GM12878 (cell line): Measurements from ENCODE around the gene HERPUD1. TPM values are rescaled to one million over a fixed set of nuclear protein-coding genes. Genes with fewer than 3 reads are reported as not detected.
A peak's percentile ranks its signal among the peaks of the same experiment; 100 is the strongest.

Experiments used
- BACH1 ChIP-seq: fragments of 450-650 bp; IDR thresholded peaks from 2 replicates; pipeline ENCODE4 v1.6.1; 2017; ENCODE audit warnings: mild to moderate bottlenecking, borderline replicate concordance
- BRCA1 ChIP-seq: IDR thresholded peaks from 2 replicates; pipeline ENCODE4 v1.6.1; 2011; ENCODE audit warnings: low read depth, low read length, improper control_type of control experiment
- CBX5 ChIP-seq: sonication (generic); IDR thresholded peaks from 2 replicates; pipeline ENCODE4 v1.6.1; 2016; ENCODE audit warnings: low read depth, moderate library complexity, mild to moderate bottlenecking, inconsistent platforms
- E2F8 ChIP-seq: fragments of 450-650 bp; IDR thresholded peaks from 2 replicates; pipeline ENCODE4 v1.6.1; 2018; ENCODE audit warnings: mild to moderate bottlenecking, low read depth, moderate library complexity; ENCODE audit not compliant: partially characterized antibody
- EED ChIP-seq: sonication (generic); IDR thresholded peaks from 2 replicates; pipeline ENCODE4 v1.6.1; 2016; ENCODE audit warnings: antibody characterized with exemption, low read depth
- HDGF ChIP-seq: fragments of 450-650 bp; IDR thresholded peaks from 2 replicates; pipeline ENCODE4 v1.6.1; 2016; ENCODE audit warnings: antibody characterized with exemption
- LARP7 ChIP-seq: fragments of 450-650 bp; IDR thresholded peaks from 2 replicates; pipeline ENCODE4 v1.6.1; 2017; ENCODE audit warnings: mild to moderate bottlenecking
- MXI1 ChIP-seq: fragments of 150-350 bp; IDR thresholded peaks from 2 replicates; pipeline ENCODE4 v1.6.1; 2011; ENCODE audit warnings: low read depth, mild to moderate bottlenecking, inconsistent platforms, low read length, improper control_type of control experiment
- NR2C2 ChIP-seq: IDR thresholded peaks from 2 replicates; pipeline ENCODE4 v1.6.1; 2011; ENCODE audit warnings: borderline replicate concordance, low read depth; ENCODE audit not compliant: control insufficient read depth, insufficient read length
- PAX5 ChIP-seq: IDR thresholded peaks from 2 replicates; pipeline ENCODE4 v1.6.1; 2011; ENCODE audit warnings: low read depth, low read length, borderline replicate concordance
- RAD21 ChIP-seq: IDR thresholded peaks from 2 replicates; pipeline ENCODE4 v1.6.1; 2011; ENCODE audit warnings: mild to moderate bottlenecking, low read depth, low read length, moderate library complexity; ENCODE audit not compliant: insufficient read depth
- SMARCA5 ChIP-seq: fragments of 450-650 bp; IDR thresholded peaks from 2 replicates; pipeline ENCODE4 v1.6.1; 2017; ENCODE audit warnings: mild to moderate bottlenecking
- SP1 ChIP-seq: IDR thresholded peaks from one replicate; pipeline ENCODE4 v1.6.1; 2011; ENCODE audit warnings: low read depth, low read length
- SPI1 ChIP-seq: IDR thresholded peaks from 2 replicates; pipeline ENCODE4 v1.6.1; 2011; ENCODE audit warnings: low read depth, mild to moderate bottlenecking, low read length, moderate library complexity, borderline replicate concordance; ENCODE audit not compliant: insufficient read depth
- TARDBP ChIP-seq: IDR thresholded peaks from 2 replicates; pipeline ENCODE4 v1.6.1; 2016; ENCODE audit warnings: borderline replicate concordance
- TBL1XR1 ChIP-seq: IDR thresholded peaks from 2 replicates; pipeline ENCODE4 v1.6.1; 2012; ENCODE audit warnings: low read depth, low read length, improper control_type of control experiment
- YBX1 ChIP-seq: fragments of 450-650 bp; IDR thresholded peaks from 2 replicates; pipeline ENCODE4 v1.6.1; 2016; ENCODE audit warnings: antibody characterized with exemption
- YY1 ChIP-seq: IDR thresholded peaks from 2 replicates; pipeline ENCODE4 v1.6.1; 2011; ENCODE audit warnings: low read depth, mild to moderate bottlenecking, low read length
- ZNF207 ChIP-seq: fragments of 450-650 bp; IDR thresholded peaks from 2 replicates; pipeline ENCODE4 v1.6.1; 2014; ENCODE audit warnings: antibody characterized with exemption, mild to moderate bottlenecking, borderline replicate concordance
- ZNF217 ChIP-seq: fragments of 450-650 bp; IDR thresholded peaks from 2 replicates; pipeline ENCODE4 v1.6.1; 2017; ENCODE audit warnings: antibody characterized with exemption, mild to moderate bottlenecking
- ZNF384 ChIP-seq: IDR thresholded peaks from 2 replicates; pipeline ENCODE4 v1.6.1; 2012; ENCODE audit warnings: low read depth, mild to moderate bottlenecking, low read length, improper control_type of control experiment, borderline replicate concordance
- ZZZ3 ChIP-seq: IDR thresholded peaks from 2 replicates; pipeline ENCODE4 v1.6.1; 2011; ENCODE audit warnings: low read depth; ENCODE audit not compliant: control insufficient read depth, insufficient read length
- polyA plus RNA-seq, 11 experiments: library from polyadenylated mRNA; depleted of rRNA in 4 of 11; unstranded in 6 of 11; stranded (reverse) in 5 of 11; fragments of >200 nt; fragmentation: Nextera tagmentation in 4 of 11; fragmentation: Illumina TruSeq in 1 of 11; extraction: Ambion mirVana in 4 of 11; extraction: Trizol in 1 of 11; gene quantifications; 1 replicate in 1 of 11; 2 replicates in 10 of 11; pipeline versions ENCODE4 v1.2.1 to v1.2.3, GENCODE V29; 2011 to 2016; ENCODE audit warnings: inconsistent platforms in 2 of 11, missing spikeins in 2 of 11, low read depth in 1 of 11
- total RNA-seq, 4 experiments: library from RNA; depleted of rRNA in 3 of 4; stranded (reverse); fragments of >200 nt in 3 of 4; fragmentation: Illumina TruSeq in 1 of 4; extraction: Trizol in 1 of 4; gene quantifications; 2 replicates each; pipeline versions ENCODE4 v1.2.1 to v1.2.3, GENCODE V29; 2013 to 2021
- TF ChIP-seq, protein P1 (sequence below): IDR thresholded peaks from 2 replicates; pipeline ENCODE4 v1.6.1; 2011; ENCODE audit warnings: low read depth, mild to moderate bottlenecking, low read length, moderate library complexity, borderline replicate concordance; ENCODE audit errors: extremely low read depth
- TF ChIP-seq, protein P2 (sequence below): IDR thresholded peaks from 2 replicates; pipeline ENCODE4 v1.6.1; 2012; ENCODE audit warnings: low read depth, low read length, improper control_type of control experiment

The HERPUD1 gene
- total and polyA plus RNA-seq, 10 of the 15 experiments (the other 5 are each of a cell fraction or from before 2014, with no cell fraction given), result 32.6 to 212 (median 122) TPM

DNA sequence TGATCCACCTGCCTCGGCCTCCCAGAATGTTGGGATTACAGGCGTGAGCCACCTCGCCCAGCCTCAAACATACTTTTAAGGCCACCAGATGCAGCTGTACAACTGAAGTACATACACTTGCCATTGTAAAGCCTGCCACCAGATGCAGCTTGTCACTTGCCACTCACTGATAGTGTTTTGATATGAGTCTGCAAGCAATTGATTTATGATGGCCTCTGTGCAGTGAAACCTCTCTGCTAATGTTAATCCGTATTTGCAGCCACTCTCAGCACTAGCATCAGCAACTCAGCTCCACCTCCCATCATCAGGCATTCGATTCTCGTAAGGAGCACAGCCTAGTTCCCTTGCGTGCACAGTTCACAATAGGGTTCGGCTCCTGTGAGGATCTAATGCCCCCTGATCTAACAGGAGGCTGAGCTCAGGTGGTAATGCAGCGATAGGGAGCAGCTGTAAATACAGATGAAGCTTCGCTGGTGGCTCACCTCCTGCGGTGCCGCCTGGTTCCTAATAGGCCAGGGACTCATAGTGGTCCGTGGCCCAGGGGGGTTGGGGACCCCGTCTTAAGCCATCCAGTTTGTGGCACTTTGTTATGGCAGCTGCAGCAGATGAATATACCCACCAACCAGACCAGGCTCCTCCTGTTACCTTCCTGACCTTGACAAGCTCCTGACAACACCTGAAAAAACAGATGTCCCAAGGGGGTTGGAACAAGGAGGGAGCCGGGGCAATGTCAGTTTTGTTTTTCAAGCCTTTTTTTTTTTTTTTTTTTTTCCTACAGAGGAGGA lies 1.3 kb upstream of the HERPUD1 start (continued):
- no peak for TF ChIP-seq RAD21
- no peak for TF ChIP-seq TBL1XR1
- TF ChIP-seq, protein P1, sequence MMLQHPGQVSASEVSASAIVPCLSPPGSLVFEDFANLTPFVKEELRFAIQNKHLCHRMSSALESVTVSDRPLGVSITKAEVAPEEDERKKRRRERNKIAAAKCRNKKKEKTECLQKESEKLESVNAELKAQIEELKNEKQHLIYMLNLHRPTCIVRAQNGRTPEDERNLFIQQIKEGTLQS, result no peak
- no peak for TF ChIP-seq MXI1
- TF ChIP-seq ZZZ3, result no peak
- TF ChIP-seq SMARCA5, result 0 out of 2 replicates have a peak, but pooled peaks have one; percentile 49
- TF ChIP-seq ZNF384, result peak; percentile 88; the same call in 1 of the 2 replicates
- no peak for TF ChIP-seq ZNF207
- TF ChIP-seq HDGF, result no peak
- TF ChIP-seq SPI1, result no peak
- no peak for TF ChIP-seq ZNF217
- TF ChIP-seq, protein P2, sequence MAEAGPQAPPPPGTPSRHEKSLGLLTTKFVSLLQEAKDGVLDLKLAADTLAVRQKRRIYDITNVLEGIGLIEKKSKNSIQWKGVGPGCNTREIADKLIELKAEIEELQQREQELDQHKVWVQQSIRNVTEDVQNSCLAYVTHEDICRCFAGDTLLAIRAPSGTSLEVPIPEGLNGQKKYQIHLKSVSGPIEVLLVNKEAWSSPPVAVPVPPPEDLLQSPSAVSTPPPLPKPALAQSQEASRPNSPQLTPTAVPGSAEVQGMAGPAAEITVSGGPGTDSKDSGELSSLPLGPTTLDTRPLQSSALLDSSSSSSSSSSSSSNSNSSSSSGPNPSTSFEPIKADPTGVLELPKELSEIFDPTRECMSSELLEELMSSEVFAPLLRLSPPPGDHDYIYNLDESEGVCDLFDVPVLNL, result no peak
- TF ChIP-seq LARP7, result peak; percentile 50; the same call in 1 of the 2 replicates
- TF ChIP-seq NR2C2, result no peak
- no peak for TF ChIP-seq YBX1
- TF ChIP-seq TARDBP, result no peak
- no peak for TF ChIP-seq BACH1
- no peak for TF ChIP-seq BRCA1
- no peak for TF ChIP-seq SP1
- TF ChIP-seq PAX5, result no peak
- TF ChIP-seq E2F8, result no peak
- no peak for TF ChIP-seq CBX5
- TF ChIP-seq EED, result no peak
- no peak for TF ChIP-seq YY1
